Heart left ventricle (tissue), 13 donors: ENCODE results near the gene CDC123.

Source experiments
- CTCF ChIP-seq, 12 donors: fragments of 200-600 bp; sonication (generic) in 4 of 12; IDR thresholded peaks; one replicate each; pipeline versions ENCODE4 v1.5.0 to v1.8.0; 2018 to 2022; ENCODE audit warnings: antibody characterized with exemption in 12 of 12, mild to moderate bottlenecking in 5 of 12
- POLR2A ChIP-seq, 2 donors: fragments of 450-650 bp; IDR thresholded peaks; one replicate each; pipeline ENCODE4 v1.6.1; 2017; ENCODE audit warnings: antibody characterized with exemption in 2 of 2, mild to moderate bottlenecking in 2 of 2, moderate library complexity in 2 of 2
- donor health status: ischemic (EF 13 %, LVEDD 7.1; RV severe dilation, severe dysfunction).
- donor health status: DM: no; HTN: yes; CAD: no.
- donor health status: DM: no; HTN: no; CAD: no.
- donor health status: ischemic (EF 25% LVEDD 6.9; RV normal size, moderate dysfunction).
- donor health status: ischemic (EF 25% LVEDD 5.7; RV mildly dilated, moderate dysfunction).
- donor health status: ischemic (EF 35%, LVEDD 5.7; RV mildly dilated, moderate dysfunction).
- donor health status: nonischemic (EF 11% LVEDD 7.7; RV severe dilation, severe dysfunction).
- donor health status: DM: yes; HTN: yes; CAD: no.
- donor health status: PGD.
- donor health status: ischemic (EF 29% LVEDD 5.4; RV normal size, mild dysfunction).
- donor health status: nonischemic (EF 23%, LVEDD 6.1; RV moderate dilation, normal function).

GRCh38 chr10:12238821-12239220, 42.8 kb downstream of the CDC123 start:
- TF ChIP-seq CTCF (IDR thresholded peaks at IDR 0.05), result no peak
- TF ChIP-seq POLR2A (IDR thresholded peaks at IDR 0.05), result no peak
